Measurements from ENCODE around the gene PHACTR3. TPM values are rescaled to one million over a fixed set of nuclear protein-coding genes. Genes with fewer than 3 reads are reported as not detected.

PHACTR3 gene
- total and polyA plus RNA-seq, 2 donors (not counting 3 experiments of a cell fraction or from before 2014, with no cell fraction given): not detected

GRCh38 chr20:59648466-59649070 lies 44.2 kb downstream of the PHACTR3 start:
- Histone ChIP-seq H3K4me2 (ENCODE audit: insufficient read depth, low read length) (no peak overlapping the region), H3K27me3 (ENCODE audit: control insufficient read depth in 2 of 2, insufficient read depth in 2 of 2, low read length in 2 of 2) (no peaks in the 10 kb centered on the region), H3K4me3 (replicated peaks in 1 of 3; ENCODE audit: insufficient read depth in 1 of 3, low read depth in 1 of 3, low read length in 3 of 3) (no peak overlapping the region), H3K9ac (replicated peaks; ENCODE audit: extremely low read depth, insufficient read depth, low read length) (no peak overlapping the region), H3K79me2 (ENCODE audit: control insufficient read depth, insufficient read depth, low read length) (no peaks in the 10 kb centered on the region), H3K9me1 (replicated peaks; ENCODE audit: control insufficient read depth, extremely low read depth, insufficient read depth, low read length) (no peaks in the 10 kb centered on the region), H4K20me1 (replicated peaks; ENCODE audit: control insufficient read depth, extremely low read depth, insufficient read depth, low read length) (no peaks in the 10 kb centered on the region), H3K36me3 (ENCODE audit: control insufficient read depth in 2 of 2, extremely low read depth in 1 of 2, insufficient read depth in 2 of 2, low read length in 2 of 2) (no peaks in the 10 kb centered on the region), H3K27ac (ENCODE audit: insufficient read depth, low read depth, low read length) (no peak overlapping the region), H2AFZ (ENCODE audit: low read depth, low read length) (no peak overlapping the region), H3K4me1 (ENCODE audit: control insufficient read depth, extremely low read depth, insufficient read depth, low read length) (no peaks in the 10 kb centered on the region), H3K9me3 (replicated peaks; ENCODE audit: control insufficient read depth, insufficient read depth, low read length) (peaks cover 1% of the 10 kb centered on the region)
- FAIRE-seq: no peak
- dilution Hi-C loops (cut with MboI; ENCODE audit: extremely low pct_ligation_motif_present, low sequenced_read_pairs) (no loop called here), intact Hi-C loops (cut with micrococcal nuclease) (no loop called here)
- POLR2A ChIA-PET: no interaction called here
- no TSS peak for BruUV-seq (replicated peaks)
- no peak for DNase-seq (ENCODE audit: low read depth, low spot score)
- TF ChIP-seq JUN (IDR thresholded peaks at IDR 0.05; ENCODE audit: borderline replicate concordance, insufficient read depth, insufficient read length, low read depth): no peak
- TF ChIP-seq MYC (IDR thresholded peaks at IDR 0.05; ENCODE audit: low read depth, low read length): no peak
- TF ChIP-seq GATA2 (IDR thresholded peaks at IDR 0.05; ENCODE audit: insufficient read depth, insufficient read length, low read depth, low read length): no peak
- TF ChIP-seq POLR2A (IDR thresholded peaks at IDR 0.05; ENCODE audit: low read depth, low read length): no peak
- TF ChIP-seq EZH2 (IDR thresholded peaks at IDR 0.05; ENCODE audit: borderline replicate concordance, low read depth, low read length, severe bottlenecking): no peak
- TF ChIP-seq POLR2AphosphoS5 (IDR thresholded peaks at IDR 0.05; ENCODE audit: insufficient read depth, low read depth, low read length): no peak
- no peak for TF ChIP-seq MAX (IDR thresholded peaks at IDR 0.05; ENCODE audit: insufficient read depth, insufficient read length)
- CTCF ChIA-PET: interaction anchor here (0.7 kb wide), 1 partner anchor 142 kb away, joined by 3 read pairs; no protein-coding TSS in a partner anchor

- H3K36me3 ChIP-seq (ENCODE audit: control insufficient read depth in 2 of 2, extremely low read depth in 1 of 2, insufficient read depth in 2 of 2, low read length in 2 of 2): no peaks in the 10 kb centered on the region
- no peaks in the 10 kb centered on the region for H3K9me1 ChIP-seq (replicated peaks; ENCODE audit: control insufficient read depth, extremely low read depth, insufficient read depth, low read length)
- intact Hi-C loops (cut with micrococcal nuclease) (no loop called here), dilution Hi-C loops (cut with MboI; ENCODE audit: extremely low pct_ligation_motif_present, low sequenced_read_pairs) (no loop called here)
- no peak overlapping the region for H3K9ac ChIP-seq (replicated peaks; ENCODE audit: extremely low read depth, insufficient read depth, low read length)
- TF ChIP-seq POLR2AphosphoS5 (IDR thresholded peaks at IDR 0.05; ENCODE audit: insufficient read depth, low read depth, low read length) (no peak), MAX (IDR thresholded peaks at IDR 0.05; ENCODE audit: insufficient read depth, insufficient read length) (no peak), CTCF (IDR thresholded peaks at IDR 0.05; ENCODE audit: extremely low read depth in 1 of 2, insufficient read depth in 1 of 2, low read depth in 1 of 2, low read length in 2 of 2) (no peak), GATA2 (IDR thresholded peaks at IDR 0.05; ENCODE audit: insufficient read depth, insufficient read length, low read depth, low read length) (no peak)
- POLR2A ChIA-PET: no interaction called here
- CTCF ChIA-PET: no interaction called here
- peaks cover 1% of the 10 kb centered on the region for H3K9me3 ChIP-seq (replicated peaks; ENCODE audit: control insufficient read depth, insufficient read depth, low read length)
- H4K20me1 ChIP-seq (replicated peaks; ENCODE audit: control insufficient read depth, extremely low read depth, insufficient read depth, low read length): no peaks in the 10 kb centered on the region
- H3K4me1 ChIP-seq (ENCODE audit: control insufficient read depth, extremely low read depth, insufficient read depth, low read length): no peaks in the 10 kb centered on the region
- H3K4me2 ChIP-seq (ENCODE audit: insufficient read depth, low read length): no peak overlapping the region
- no TSS peak for BruUV-seq (replicated peaks)
- no peak overlapping the region for H3K27ac ChIP-seq (ENCODE audit: insufficient read depth, low read depth, low read length)
- H3K79me2 ChIP-seq (ENCODE audit: control insufficient read depth, insufficient read depth, low read length): no peaks in the 10 kb centered on the region
- H2AFZ ChIP-seq (ENCODE audit: low read depth, low read length): no peak overlapping the region
- H3K27me3 ChIP-seq (ENCODE audit: control insufficient read depth in 2 of 2, insufficient read depth in 2 of 2, low read length in 2 of 2): no peaks in the 10 kb centered on the region
- no peak overlapping the region for H3K4me3 ChIP-seq (replicated peaks in 1 of 3; ENCODE audit: insufficient read depth in 1 of 3, low read depth in 1 of 3, low read length in 3 of 3)
- no peak for DNase-seq (ENCODE audit: low read depth, low spot score)
- FAIRE-seq: no peak
These were observed 46.1 kb downstream of the PHACTR3 start for GRCh38 chr20:59650418-59650817.
